Stomach (tissue), 4 donors: ENCODE results near the gene COL9A1.

Experiments used
- POLR2A ChIP-seq, 4 donors: fragments of 450-650 bp; IDR thresholded peaks; one replicate each; pipeline ENCODE4 v1.6.1; 2016; ENCODE audit warnings: antibody characterized with exemption in 4 of 4, control low read depth in 2 of 4, mild to moderate bottlenecking in 1 of 4, moderate library complexity in 1 of 4
- POLR2AphosphoS5 ChIP-seq, 3 donors: sonication (generic); formaldehyde crosslinking; IDR thresholded peaks; one replicate each; pipeline ENCODE4 v1.6.1; 2016; ENCODE audit warnings: antibody characterized with exemption in 3 of 3

DNA sequence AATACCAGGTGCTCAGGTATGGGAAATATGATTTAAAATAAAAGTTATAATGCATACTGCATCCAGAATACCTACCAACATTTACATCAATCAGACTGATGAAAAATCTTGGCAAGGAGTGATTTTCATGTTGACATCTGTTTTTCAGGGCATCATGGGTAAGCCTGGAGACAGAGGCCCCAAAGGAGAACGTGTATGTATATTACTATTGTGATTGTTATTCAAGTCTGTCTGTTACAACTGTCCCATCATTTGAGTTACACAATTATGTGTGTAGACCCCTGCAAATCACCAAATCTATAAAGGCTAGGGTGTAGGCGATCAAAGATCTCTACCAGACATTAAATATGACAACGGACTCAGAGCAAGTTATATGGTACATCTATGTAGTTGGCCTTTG, 118.2 kb downstream of the COL9A1 start:
- TF ChIP-seq POLR2A (IDR thresholded peaks at IDR 0.05) (no peak), POLR2AphosphoS5 (IDR thresholded peaks at IDR 0.05) (no peak)
